OCI-LY1 (cell line): ENCODE results near the gene HOXA9.

Experiments used
- H2AFZ ChIP-seq: fragments of 200-600 bp; sonication (generic), shearing (Covaris generic); 2 replicates; pipeline ENCODE4 v1.6.0; 2014; ENCODE audit warnings: antibody characterized with exemption, mild to moderate bottlenecking, low read length
- H3F3A ChIP-seq: fragments of 200-600 bp; sonication (generic), shearing (Covaris generic); 2 replicates; pipeline ENCODE4 v1.6.0; 2014; ENCODE audit warnings: mild to moderate bottlenecking, antibody characterized with exemption, low read length, moderate library complexity; ENCODE audit not compliant: insufficient read depth
- H3K27ac ChIP-seq: fragments of 200-600 bp; sonication (generic); 2 replicates; pipeline ENCODE4 v1.5.1; 2014; ENCODE audit warnings: low read length, mixed run types, mild to moderate bottlenecking, low read depth; ENCODE audit not compliant: poor library complexity, severe bottlenecking
- H3K27me3 ChIP-seq: fragments of 200-600 bp; sonication (generic); 2 replicates; pipeline ENCODE4 v1.6.0; 2014; ENCODE audit warnings: antibody characterized with exemption, mild to moderate bottlenecking, low read length, moderate library complexity; ENCODE audit not compliant: insufficient read depth
- H3K36me3 ChIP-seq: fragments of 200-600 bp; sonication (generic); 2 replicates; pipeline ENCODE4 v1.6.1; 2014; ENCODE audit warnings: mild to moderate bottlenecking, antibody characterized with exemption, low read length, moderate library complexity, mixed read lengths; ENCODE audit not compliant: insufficient read depth
- H3K4me1 ChIP-seq: fragments of 200-600 bp; sonication (generic); 2 replicates; pipeline ENCODE4 v1.5.1; 2014; ENCODE audit warnings: mild to moderate bottlenecking, low read length, moderate library complexity; ENCODE audit not compliant: insufficient read depth, severe bottlenecking
- H3K4me2 ChIP-seq: fragments of 200-600 bp; sonication (generic), shearing (Covaris generic); 2 replicates; pipeline ENCODE4 v1.6.1; 2014; ENCODE audit warnings: low read length
- H3K4me3 ChIP-seq: fragments of 200-600 bp; sonication (generic); 2 replicates; pipeline ENCODE4 v1.5.1; 2014; ENCODE audit warnings: low read length, low read depth, mild to moderate bottlenecking, mixed read lengths; ENCODE audit not compliant: poor library complexity, severe bottlenecking
- H3K79me2 ChIP-seq: fragments of 200-600 bp; shearing (Covaris generic); 2 replicates; pipeline ENCODE4 v1.6.1; 2016; ENCODE audit warnings: mixed run types, low read length, mixed read lengths; ENCODE audit not compliant: insufficient read depth
- H3K9ac ChIP-seq: fragments of 200-600 bp; sonication (generic), shearing (Covaris generic); 2 replicates; pipeline ENCODE4 v1.6.1; 2014; ENCODE audit warnings: mild to moderate bottlenecking, low read length, mixed read lengths
- H3K9me2 ChIP-seq: fragments of 200-600 bp; sonication (generic), shearing (Covaris generic); 2 replicates; pipeline ENCODE4 v1.6.1; 2014; ENCODE audit warnings: low read depth, mild to moderate bottlenecking, low read length, mixed read lengths
- H3K9me3 ChIP-seq: fragments of 200-600 bp; shearing (Covaris generic); 2 replicates; pipeline ENCODE4 v1.6.1; 2014; ENCODE audit warnings: low read length, mixed read lengths
- H4K20me1 ChIP-seq: fragments of 200-600 bp; sonication (generic), shearing (Covaris generic); 2 replicates; pipeline ENCODE4 v1.6.0; 2016; ENCODE audit warnings: mild to moderate bottlenecking, low read length; ENCODE audit not compliant: insufficient read depth
- EZH2 ChIP-seq: fragments of 200-600 bp; sonication (generic), shearing (Covaris generic); IDR thresholded peaks from 2 replicates; pipeline ENCODE4 v1.8.0; 2017; ENCODE audit warnings: borderline replicate concordance, mixed run types, mild to moderate bottlenecking, antibody characterized with exemption, low read length, moderate library complexity, mixed read lengths
- TF ChIP-seq, protein P1 (sequence below): fragments of 200-600 bp; sonication (generic), shearing (Covaris generic); IDR thresholded peaks from 2 replicates; pipeline ENCODE4 v1.5.1; 2017; ENCODE audit warnings: mild to moderate bottlenecking, antibody characterized with exemption, low read length, moderate library complexity, mixed read lengths

Gene HOXA9

DNA sequence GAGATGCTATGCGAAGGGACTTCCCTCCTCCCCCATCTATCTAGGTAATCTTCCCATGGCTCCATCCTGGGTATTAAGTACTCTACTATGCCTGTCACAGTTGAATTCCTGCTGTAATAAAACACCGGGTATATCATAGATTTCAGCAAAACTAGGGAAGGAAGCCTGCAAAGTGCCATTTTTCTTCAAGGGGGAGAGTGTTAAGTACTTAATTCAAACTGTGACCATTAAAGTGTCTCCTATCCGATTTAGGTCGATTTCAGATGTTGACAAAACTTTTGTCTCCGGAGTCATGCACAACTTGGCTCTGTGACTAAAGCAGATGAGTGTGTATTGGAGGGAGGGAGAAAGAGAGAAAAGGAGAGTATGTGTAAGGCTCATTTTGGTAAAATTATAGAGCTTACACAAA is 39.3 kb downstream of the HOXA9 start:
- TF ChIP-seq EZH2, result no peak
- TF ChIP-seq, protein P1, sequence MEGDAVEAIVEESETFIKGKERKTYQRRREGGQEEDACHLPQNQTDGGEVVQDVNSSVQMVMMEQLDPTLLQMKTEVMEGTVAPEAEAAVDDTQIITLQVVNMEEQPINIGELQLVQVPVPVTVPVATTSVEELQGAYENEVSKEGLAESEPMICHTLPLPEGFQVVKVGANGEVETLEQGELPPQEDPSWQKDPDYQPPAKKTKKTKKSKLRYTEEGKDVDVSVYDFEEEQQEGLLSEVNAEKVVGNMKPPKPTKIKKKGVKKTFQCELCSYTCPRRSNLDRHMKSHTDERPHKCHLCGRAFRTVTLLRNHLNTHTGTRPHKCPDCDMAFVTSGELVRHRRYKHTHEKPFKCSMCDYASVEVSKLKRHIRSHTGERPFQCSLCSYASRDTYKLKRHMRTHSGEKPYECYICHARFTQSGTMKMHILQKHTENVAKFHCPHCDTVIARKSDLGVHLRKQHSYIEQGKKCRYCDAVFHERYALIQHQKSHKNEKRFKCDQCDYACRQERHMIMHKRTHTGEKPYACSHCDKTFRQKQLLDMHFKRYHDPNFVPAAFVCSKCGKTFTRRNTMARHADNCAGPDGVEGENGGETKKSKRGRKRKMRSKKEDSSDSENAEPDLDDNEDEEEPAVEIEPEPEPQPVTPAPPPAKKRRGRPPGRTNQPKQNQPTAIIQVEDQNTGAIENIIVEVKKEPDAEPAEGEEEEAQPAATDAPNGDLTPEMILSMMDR, result no peak
- Histone ChIP-seq H3K4me1 (no peaks in the 10 kb centered on the region), H3K9me3 (no peaks in the 10 kb centered on the region), H3F3A (no peaks in the 10 kb centered on the region), H4K20me1 (no peaks in the 10 kb centered on the region), H3K27me3 (no peaks in the 10 kb centered on the region; the same call in 1 of the 2 replicates), H3K4me2 (no peak overlapping the region), H2AFZ (no peak overlapping the region), H3K4me3 (no peak overlapping the region), H3K79me2 (no peaks in the 10 kb centered on the region), H3K9ac (no peak overlapping the region), H3K9me2 (no peaks in the 10 kb centered on the region), H3K27ac (no peak overlapping the region), H3K36me3 (no peaks in the 10 kb centered on the region)

DNA sequence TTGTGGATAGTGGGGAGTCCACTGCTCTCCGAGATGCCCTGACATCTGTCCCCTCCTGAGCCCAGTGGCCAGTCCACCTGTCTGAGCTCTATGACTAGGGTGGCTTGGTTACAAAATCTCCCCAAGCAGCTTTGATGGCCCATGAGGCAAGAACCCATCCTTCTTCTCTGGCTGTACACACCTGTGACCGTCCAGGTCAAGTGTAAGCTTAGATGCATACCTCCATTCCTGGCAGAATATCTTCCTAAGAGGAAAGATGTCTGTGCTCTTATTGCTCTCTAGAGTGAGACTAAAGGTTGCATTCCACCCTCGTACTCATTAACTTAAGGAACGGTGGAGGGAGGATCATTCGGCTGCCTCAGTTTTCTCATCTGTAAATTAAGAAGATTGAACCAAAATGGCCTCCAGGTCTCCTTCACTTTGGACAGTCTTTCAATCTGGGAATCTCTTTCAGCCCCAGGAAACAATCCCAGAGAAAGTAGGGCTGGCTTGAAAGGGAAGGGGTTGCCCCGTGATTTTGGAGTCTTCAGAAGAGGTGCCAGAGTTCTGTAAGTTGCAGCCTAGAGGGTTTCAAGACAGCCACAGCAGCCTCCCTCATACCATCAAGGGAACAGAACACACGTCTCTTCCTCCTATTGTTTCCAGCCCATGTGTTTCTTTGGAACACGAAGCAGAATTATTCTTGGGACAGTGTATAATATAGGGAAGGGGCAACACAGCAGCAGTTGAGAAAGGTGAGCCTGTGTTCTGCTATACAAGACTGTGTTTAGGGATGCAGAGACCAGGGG is 40.2 kb downstream of the HOXA9 start:
- no peak overlapping the region for H3K27ac ChIP-seq
- H3F3A ChIP-seq, result no peaks in the 10 kb centered on the region
- no peaks in the 10 kb centered on the region for H3K4me1 ChIP-seq
- no peak overlapping the region for H3K4me3 ChIP-seq
- H3K9ac ChIP-seq, result no peak overlapping the region
- no peaks in the 10 kb centered on the region for H3K9me2 ChIP-seq
- H4K20me1 ChIP-seq, result no peaks in the 10 kb centered on the region
- H3K79me2 ChIP-seq, result no peaks in the 10 kb centered on the region
- H3K36me3 ChIP-seq, result no peaks in the 10 kb centered on the region
- no peaks in the 10 kb centered on the region for H3K9me3 ChIP-seq
- no peak overlapping the region for H2AFZ ChIP-seq
- no peak overlapping the region for H3K4me2 ChIP-seq
- no peaks in the 10 kb centered on the region; the same call in 1 of the 2 replicates for H3K27me3 ChIP-seq
- TF ChIP-seq EZH2, result no peak
- TF ChIP-seq, protein P1, result no peak

DNA sequence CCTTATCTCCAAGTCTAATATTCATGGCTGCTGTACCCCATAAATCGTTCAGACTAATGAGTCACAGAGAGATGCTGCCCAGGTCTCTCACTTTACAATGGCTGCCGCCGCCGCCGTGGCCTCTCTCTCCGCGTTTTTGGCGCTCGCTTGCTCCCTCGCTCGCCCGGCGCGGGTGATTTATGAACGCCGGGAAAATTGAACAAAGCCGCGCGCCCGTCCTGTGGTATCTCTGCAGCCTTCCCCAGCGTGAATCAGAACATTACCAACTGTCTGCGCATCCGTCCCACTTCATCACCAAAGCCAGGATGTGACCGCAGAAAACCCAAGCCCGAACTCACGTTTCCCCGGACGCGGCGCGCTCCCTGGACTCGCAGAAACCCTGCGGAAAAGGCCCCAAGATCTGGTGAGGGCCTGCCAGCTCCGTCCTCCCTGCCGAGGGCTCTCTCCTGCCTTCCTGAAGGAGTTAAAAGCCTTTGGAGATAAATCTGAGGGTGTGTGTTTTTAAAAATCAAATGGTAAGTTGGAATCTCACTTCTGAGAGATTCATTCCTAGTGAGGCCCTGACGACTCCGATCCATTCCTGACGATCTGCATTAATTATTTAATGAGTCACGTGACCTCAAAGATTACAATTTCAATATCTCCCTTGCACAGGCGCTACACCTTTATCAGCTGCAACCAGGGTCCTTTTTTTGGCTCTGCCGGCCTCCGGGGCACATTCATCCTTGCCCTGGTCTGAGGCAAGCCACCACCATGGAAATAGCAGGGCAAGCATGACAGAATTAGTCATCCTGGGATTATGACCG is 41.0 kb downstream of the HOXA9 start:
- no peaks in the 10 kb centered on the region for H4K20me1 ChIP-seq
- no peak for TF ChIP-seq EZH2
- TF ChIP-seq, protein P1, result no peak
- H3K27me3 ChIP-seq, result no peaks in the 10 kb centered on the region; the same call in 1 of the 2 replicates
- H3F3A ChIP-seq, result no peaks in the 10 kb centered on the region
- H3K4me1 ChIP-seq, result no peaks in the 10 kb centered on the region
- H2AFZ ChIP-seq, result no peak overlapping the region
- H3K36me3 ChIP-seq, result no peaks in the 10 kb centered on the region
- no peak overlapping the region for H3K9ac ChIP-seq
- no peaks in the 10 kb centered on the region for H3K9me3 ChIP-seq
- H3K27ac ChIP-seq, result no peak overlapping the region
- H3K4me2 ChIP-seq, result no peak overlapping the region
- H3K79me2 ChIP-seq, result no peaks in the 10 kb centered on the region
- H3K9me2 ChIP-seq, result no peaks in the 10 kb centered on the region
- no peak overlapping the region for H3K4me3 ChIP-seq
